Measurements from ENCODE around the gene IRF2BP2. TPM values are rescaled to one million over a fixed set of nuclear protein-coding genes. Genes with fewer than 3 reads are reported as not detected.

IRF2BP2 gene
- total and polyA plus RNA-seq, 2 donors (not counting 1 experiment from before 2014, with no cell fraction given): 126 to 255 TPM

DNA sequence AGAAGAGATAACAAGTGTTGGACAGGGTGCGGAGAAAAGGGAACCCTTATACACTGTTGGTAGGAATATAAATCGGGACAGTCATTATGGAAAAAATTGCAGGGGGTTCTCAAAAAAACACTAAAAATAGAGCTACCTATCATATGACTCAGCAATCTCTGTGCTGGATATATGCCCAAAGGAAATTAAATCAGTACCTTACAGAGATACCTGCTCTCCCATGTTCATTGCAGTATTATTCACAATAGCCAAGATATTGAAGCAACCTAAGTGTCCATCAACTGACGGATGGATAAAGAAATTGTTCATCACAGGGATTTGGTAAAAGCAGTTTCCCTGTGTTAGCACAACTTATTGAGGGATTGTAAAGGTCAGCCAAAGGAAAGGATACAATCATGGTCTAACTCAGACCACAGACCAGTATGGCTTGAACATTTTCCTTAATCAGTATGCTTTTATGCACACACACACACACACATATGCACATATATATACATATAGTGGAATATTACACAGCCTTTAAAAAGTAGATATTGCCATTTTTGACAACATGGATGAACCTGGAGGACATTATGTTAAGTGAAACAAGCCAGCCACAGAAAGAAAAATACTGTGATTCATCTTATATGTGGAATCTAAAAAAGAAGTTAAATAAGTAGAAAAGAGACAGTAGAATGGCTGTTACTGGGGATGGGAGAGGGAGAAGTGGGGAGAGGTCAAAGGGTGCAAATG, 44.2 kb upstream of the IRF2BP2 start:
- CTCF ChIA-PET: no interaction called here
- no peaks in the 10 kb centered on the region for H3K27me3 Mint-ChIP-seq
- no peaks in the 10 kb centered on the region for H3K9me3 Mint-ChIP-seq (ENCODE audit: insufficient read depth)
- no peaks in the 10 kb centered on the region for H4K20me1 ChIP-seq (ENCODE audit: control insufficient read depth, insufficient read depth, low read length, poor library complexity, severe bottlenecking)
- H3K36me3 ChIP-seq (replicated peaks in 1 of 2; ENCODE audit: control extremely low read depth in 1 of 2, control insufficient read depth in 1 of 2, extremely low read depth in 1 of 2, insufficient read depth in 2 of 2, low read length in 1 of 2): no peaks in the 10 kb centered on the region
- DNase-seq (no peak), ATAC-seq (ENCODE audit: low read depth) (no peak)
- peaks cover 0 to 3% of the 10 kb centered on the region in 2 donors for H3K4me1 ChIP-seq (ENCODE audit: control insufficient read depth in 2 of 2, insufficient read depth in 2 of 2, low read length in 2 of 2)
- H3K27ac ChIP-seq (ENCODE audit: low read length in 2 of 2): no peak overlapping the region
- H3K27ac Mint-ChIP-seq: no peak overlapping the region
- H3K4me3 Mint-ChIP-seq: no peak overlapping the region
- no peak overlapping the region for H3K4me3 ChIP-seq (ENCODE audit: control extremely low read depth in 1 of 5, extremely low read depth in 1 of 5, insufficient read depth in 1 of 5, low read depth in 2 of 5, low read length in 4 of 5)
- WGBS (ENCODE audit: insufficient coverage): no CpG with 5 or more reads among the region's 3 CpGs
- no peaks in the 10 kb centered on the region for H3K27me3 ChIP-seq (replicated peaks in 1 of 4; ENCODE audit: control extremely low read depth in 1 of 4, control insufficient read depth in 3 of 4, insufficient read depth in 4 of 4, low read length in 3 of 4)
- H3K4me1 Mint-ChIP-seq: peaks cover 5% of the 10 kb centered on the region
- intact Hi-C loops (cut with micrococcal nuclease): no loop called here
- no peak overlapping the region for H3K4me2 ChIP-seq (replicated peaks; ENCODE audit: low read depth, low read length, poor library complexity, severe bottlenecking)
- no peak overlapping the region for H3K9ac ChIP-seq (ENCODE audit: low read length)
- POLR2A ChIA-PET: no interaction called here
- TF ChIP-seq EZH2 (IDR thresholded peaks at IDR 0.05; ENCODE audit: borderline replicate concordance, insufficient read depth, low read depth, low read length, poor library complexity, severe bottlenecking): no peak
- TF ChIP-seq, protein P1, sequence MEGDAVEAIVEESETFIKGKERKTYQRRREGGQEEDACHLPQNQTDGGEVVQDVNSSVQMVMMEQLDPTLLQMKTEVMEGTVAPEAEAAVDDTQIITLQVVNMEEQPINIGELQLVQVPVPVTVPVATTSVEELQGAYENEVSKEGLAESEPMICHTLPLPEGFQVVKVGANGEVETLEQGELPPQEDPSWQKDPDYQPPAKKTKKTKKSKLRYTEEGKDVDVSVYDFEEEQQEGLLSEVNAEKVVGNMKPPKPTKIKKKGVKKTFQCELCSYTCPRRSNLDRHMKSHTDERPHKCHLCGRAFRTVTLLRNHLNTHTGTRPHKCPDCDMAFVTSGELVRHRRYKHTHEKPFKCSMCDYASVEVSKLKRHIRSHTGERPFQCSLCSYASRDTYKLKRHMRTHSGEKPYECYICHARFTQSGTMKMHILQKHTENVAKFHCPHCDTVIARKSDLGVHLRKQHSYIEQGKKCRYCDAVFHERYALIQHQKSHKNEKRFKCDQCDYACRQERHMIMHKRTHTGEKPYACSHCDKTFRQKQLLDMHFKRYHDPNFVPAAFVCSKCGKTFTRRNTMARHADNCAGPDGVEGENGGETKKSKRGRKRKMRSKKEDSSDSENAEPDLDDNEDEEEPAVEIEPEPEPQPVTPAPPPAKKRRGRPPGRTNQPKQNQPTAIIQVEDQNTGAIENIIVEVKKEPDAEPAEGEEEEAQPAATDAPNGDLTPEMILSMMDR (IDR thresholded peaks at IDR 0.05): no peak
- H3K9me3 ChIP-seq (ENCODE audit: control extremely low read depth in 1 of 3, control insufficient read depth in 2 of 3, insufficient read depth in 1 of 3, low read length in 2 of 3): peaks cover 0 to 2% (median 0%) of the 10 kb centered on the region in 3 donors
- H3K79me2 ChIP-seq (ENCODE audit: control insufficient read depth, insufficient read depth, low read length): no peaks in the 10 kb centered on the region
- no peak overlapping the region for H2AFZ ChIP-seq (ENCODE audit: insufficient read depth, low read depth, low read length, poor library complexity, severe bottlenecking)

DNA sequence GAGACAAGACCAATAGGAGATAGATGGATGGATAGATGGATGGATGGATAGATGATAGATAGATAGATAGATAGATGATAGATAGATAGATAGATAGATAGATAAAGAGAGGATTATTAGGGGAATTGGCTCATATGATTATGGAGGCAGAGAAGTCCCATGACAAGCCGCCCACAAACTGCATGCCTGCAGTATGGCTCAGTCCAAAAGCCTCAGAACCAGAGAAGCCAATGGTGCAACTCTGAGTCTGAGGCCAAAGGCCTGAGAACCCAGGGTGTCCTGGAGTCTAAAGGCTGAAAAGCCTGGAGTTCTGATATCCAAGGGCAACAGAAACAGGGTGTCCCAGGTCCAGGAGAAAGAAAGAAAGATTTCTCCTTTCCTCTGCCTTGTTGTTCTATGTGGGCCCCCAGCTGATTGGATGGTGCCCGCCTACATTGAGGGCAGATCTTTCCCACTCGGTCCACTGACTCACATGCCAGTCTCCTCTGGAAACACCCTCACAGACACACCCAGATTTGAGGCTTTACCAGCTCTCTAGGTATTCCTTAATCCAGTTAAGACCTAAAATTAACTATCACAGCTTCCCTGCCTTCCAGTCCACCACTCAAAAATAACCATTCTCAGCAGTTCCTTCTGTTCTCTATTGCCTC, 39.6 kb upstream of the IRF2BP2 start:
- no peaks in the 10 kb centered on the region for H3K79me2 ChIP-seq (ENCODE audit: control insufficient read depth, insufficient read depth, low read length)
- no peak overlapping the region for H3K4me2 ChIP-seq (replicated peaks; ENCODE audit: low read depth, low read length, poor library complexity, severe bottlenecking)
- ChIA-PET CTCF (no interaction called here), POLR2A (no interaction called here)
- intact Hi-C loops (cut with micrococcal nuclease): no loop called here
- H2AFZ ChIP-seq (ENCODE audit: insufficient read depth, low read depth, low read length, poor library complexity, severe bottlenecking): no peak overlapping the region
- no peaks in the 10 kb centered on the region for H3K4me1 Mint-ChIP-seq
- H3K27ac ChIP-seq (ENCODE audit: low read length in 2 of 2): no peak overlapping the region
- no peaks in the 10 kb centered on the region for H3K36me3 ChIP-seq (replicated peaks in 1 of 2; ENCODE audit: control extremely low read depth in 1 of 2, control insufficient read depth in 1 of 2, extremely low read depth in 1 of 2, insufficient read depth in 2 of 2, low read length in 1 of 2)
- ATAC-seq (ENCODE audit: low read depth) (no peak), DNase-seq (no peak)
- H3K27ac Mint-ChIP-seq: no peak overlapping the region
- H3K4me3 ChIP-seq (ENCODE audit: control extremely low read depth in 1 of 5, extremely low read depth in 1 of 5, insufficient read depth in 1 of 5, low read depth in 2 of 5, low read length in 4 of 5): no peak overlapping the region
- H3K4me3 Mint-ChIP-seq: no peak overlapping the region
- peaks cover 0 to 4% (median 2%) of the 10 kb centered on the region in 3 donors for H3K9me3 ChIP-seq (ENCODE audit: control extremely low read depth in 1 of 3, control insufficient read depth in 2 of 3, insufficient read depth in 1 of 3, low read length in 2 of 3)
- peaks cover 4% of the 10 kb centered on the region for H3K9me3 Mint-ChIP-seq (ENCODE audit: insufficient read depth)
- H4K20me1 ChIP-seq (ENCODE audit: control insufficient read depth, insufficient read depth, low read length, poor library complexity, severe bottlenecking): no peaks in the 10 kb centered on the region
- WGBS (ENCODE audit: insufficient coverage): 100% methylated on average over 2 of the region's 3 CpGs
- H3K27me3 ChIP-seq (replicated peaks in 1 of 4; ENCODE audit: control extremely low read depth in 1 of 4, control insufficient read depth in 3 of 4, insufficient read depth in 4 of 4, low read length in 3 of 4): no peaks in the 10 kb centered on the region
- no peak overlapping the region for H3K9ac ChIP-seq (ENCODE audit: low read length)
- H3K27me3 Mint-ChIP-seq: peaks cover 4% of the 10 kb centered on the region
- H3K4me1 ChIP-seq (ENCODE audit: control insufficient read depth in 2 of 2, insufficient read depth in 2 of 2, low read length in 2 of 2): no peaks in the 10 kb centered on the region
- no peak for TF ChIP-seq EZH2 (IDR thresholded peaks at IDR 0.05; ENCODE audit: borderline replicate concordance, insufficient read depth, low read depth, low read length, poor library complexity, severe bottlenecking)
- TF ChIP-seq, protein P1 (IDR thresholded peaks at IDR 0.05): no peak
